ENCODE results near the gene C3. TPM values are rescaled to one million over a fixed set of nuclear protein-coding genes. Genes with fewer than 3 reads are reported as not detected.

The C3 gene
- total RNA-seq, 6 donors from 2014 or later, result 461 to 1,221 (median 854) TPM

- H3K36me3 ChIP-seq, result peaks cover 0 to 34% (median 16%) of the 10 kb centered on the region in 4 donors
- ATAC-seq (ENCODE audit: low FRiP score in 2 of 2) (no peak), DNase-seq (no peak)
- H3K4me3 ChIP-seq, result no peak overlapping the region
- no peaks in the 10 kb centered on the region for H3K9me3 ChIP-seq
- TF ChIP-seq EP300 (IDR thresholded peaks at IDR 0.05) (no peak), POLR2A (IDR thresholded peaks at IDR 0.05) (no peak), POLR2AphosphoS5 (IDR thresholded peaks at IDR 0.05) (no peak)
- TF ChIP-seq, protein P1, sequence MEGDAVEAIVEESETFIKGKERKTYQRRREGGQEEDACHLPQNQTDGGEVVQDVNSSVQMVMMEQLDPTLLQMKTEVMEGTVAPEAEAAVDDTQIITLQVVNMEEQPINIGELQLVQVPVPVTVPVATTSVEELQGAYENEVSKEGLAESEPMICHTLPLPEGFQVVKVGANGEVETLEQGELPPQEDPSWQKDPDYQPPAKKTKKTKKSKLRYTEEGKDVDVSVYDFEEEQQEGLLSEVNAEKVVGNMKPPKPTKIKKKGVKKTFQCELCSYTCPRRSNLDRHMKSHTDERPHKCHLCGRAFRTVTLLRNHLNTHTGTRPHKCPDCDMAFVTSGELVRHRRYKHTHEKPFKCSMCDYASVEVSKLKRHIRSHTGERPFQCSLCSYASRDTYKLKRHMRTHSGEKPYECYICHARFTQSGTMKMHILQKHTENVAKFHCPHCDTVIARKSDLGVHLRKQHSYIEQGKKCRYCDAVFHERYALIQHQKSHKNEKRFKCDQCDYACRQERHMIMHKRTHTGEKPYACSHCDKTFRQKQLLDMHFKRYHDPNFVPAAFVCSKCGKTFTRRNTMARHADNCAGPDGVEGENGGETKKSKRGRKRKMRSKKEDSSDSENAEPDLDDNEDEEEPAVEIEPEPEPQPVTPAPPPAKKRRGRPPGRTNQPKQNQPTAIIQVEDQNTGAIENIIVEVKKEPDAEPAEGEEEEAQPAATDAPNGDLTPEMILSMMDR (IDR thresholded peaks at IDR 0.05), result no peak
- H3K27ac ChIP-seq, result no peak overlapping the region
- H3K27me3 ChIP-seq, result no peaks in the 10 kb centered on the region
- no peaks in the 10 kb centered on the region for H3K4me1 ChIP-seq
- WGBS, 2 donors, result 80 to 81% methylated on average over 3 of the region's 3 CpGs
Observed at GRCh38 chr19:6708346-6708745, 12.1 kb downstream of the C3 start.

GRCh38 chr19:6707658-6708018, 12.8 kb downstream of the C3 start:
- Histone ChIP-seq H3K36me3 (peaks cover 3 to 35% (median 17%) of the 10 kb centered on the region in 4 donors), H3K4me1 (no peaks in the 10 kb centered on the region), H3K27ac (no peak overlapping the region), H3K9me3 (no peaks in the 10 kb centered on the region), H3K4me3 (no peak overlapping the region), H3K27me3 (no peaks in the 10 kb centered on the region)
- WGBS, 2 donors, result 67 to 83% methylated on average over 11 to 13 of the region's 16 CpGs
- no peak for ATAC-seq (ENCODE audit: low FRiP score in 2 of 2)
- TF ChIP-seq EP300 (IDR thresholded peaks at IDR 0.05) (no peak), POLR2A (IDR thresholded peaks at IDR 0.05) (no peak), POLR2AphosphoS5 (IDR thresholded peaks at IDR 0.05) (no peak)
- TF ChIP-seq, protein P1 (IDR thresholded peaks at IDR 0.05), result no peak
- peak in 1 of 2 donors; percentile 59 for DNase-seq

- H3K9me3 ChIP-seq, result no peaks in the 10 kb centered on the region
- whole genome bisulfite sequencing, 2 donors, result 87 to 91% methylated on average over 31 to 41 of the region's 44 CpGs
- no peak overlapping the region for H3K4me3 ChIP-seq
- H3K27ac ChIP-seq, result no peak overlapping the region
- TF ChIP-seq POLR2AphosphoS5 (IDR thresholded peaks at IDR 0.05) (no peak), POLR2A (IDR thresholded peaks at IDR 0.05) (no peak), EP300 (IDR thresholded peaks at IDR 0.05) (no peak)
- TF ChIP-seq, protein P1 (IDR thresholded peaks at IDR 0.05), result no peak
- H3K4me1 ChIP-seq, result no peaks in the 10 kb centered on the region
- DNase-seq, result peak in 1 of 2 donors; percentile 76
- no peak for ATAC-seq (ENCODE audit: low FRiP score in 2 of 2)
- H3K27me3 ChIP-seq, result no peaks in the 10 kb centered on the region
- H3K36me3 ChIP-seq, result peaks cover 3 to 36% (median 17%) of the 10 kb centered on the region in 4 donors
Observed at GRCh38 chr19:6707011-6707657, 13.3 kb downstream of the C3 start.

- H3K36me3 ChIP-seq, result peaks cover 1 to 38% (median 16%) of the 10 kb centered on the region in 4 donors
Observed at GRCh38 chr19:6706633-6706958, 13.9 kb downstream of the C3 start.

More at GRCh38 chr19:6706633-6706958, 13.9 kb downstream of the C3 start:
- Histone ChIP-seq H3K4me1 (no peaks in the 10 kb centered on the region), H3K9me3 (no peaks in the 10 kb centered on the region), H3K4me3 (no peak overlapping the region), H3K27ac (no peak overlapping the region), H3K27me3 (no peaks in the 10 kb centered on the region)
- TF ChIP-seq, protein P1 (IDR thresholded peaks at IDR 0.05), result no peak
- TF ChIP-seq POLR2AphosphoS5 (IDR thresholded peaks at IDR 0.05) (no peak), EP300 (IDR thresholded peaks at IDR 0.05) (no peak), POLR2A (IDR thresholded peaks at IDR 0.05) (no peak)
- WGBS, 2 donors, result 63 to 64% methylated on average over 1 to 3 of the region's 3 CpGs
- no peak for DNase-seq
- ATAC-seq (ENCODE audit: low FRiP score in 2 of 2), result no peak

Measured in upper lobe of left lung (tissue), 6 donors.